ENCODE results near the gene ZNF143.
"Not testable (repeated sequence)": the region's sequence is repeated elsewhere in the genome, so short reads cannot be mapped to it uniquely, and the experiment has no call there.

Gene ZNF143

GRCh38 chr11:9528573-9529333 lies 67.9 kb downstream of the ZNF143 start:
- Histone ChIP-seq H3K36me3 (ENCODE audit: control insufficient read depth in 1 of 2, insufficient read depth in 2 of 2, low read length in 2 of 2) (peaks cover 0 to 13% of the 10 kb centered on the region in 2 donors), H3K4me3 (ENCODE audit: low read depth in 1 of 2, low read length in 2 of 2) (no peak overlapping the region), H3K27me3 (ENCODE audit: low read depth, low read length) (no peaks in the 10 kb centered on the region), H3K4me1 (ENCODE audit: control insufficient read depth in 1 of 2, insufficient read depth in 2 of 2, low read length in 2 of 2) (peaks cover 24 to 26% of the 10 kb centered on the region in 2 donors), H3K27ac (ENCODE audit: low read length) (no peak overlapping the region), H3K9me3 (ENCODE audit: control insufficient read depth in 1 of 2, low read length in 2 of 2) (no peaks in the 10 kb centered on the region)

GRCh38 chr11:9529334-9529650 lies 68.5 kb downstream of the ZNF143 start:
- Histone ChIP-seq H3K9me3 (ENCODE audit: control insufficient read depth in 1 of 2, low read length in 2 of 2) (no peaks in the 10 kb centered on the region), H3K27ac (ENCODE audit: low read length) (no peak overlapping the region), H3K36me3 (ENCODE audit: control insufficient read depth in 1 of 2, insufficient read depth in 2 of 2, low read length in 2 of 2) (peaks cover 0 to 13% of the 10 kb centered on the region in 2 donors), H3K4me1 (ENCODE audit: control insufficient read depth in 1 of 2, insufficient read depth in 2 of 2, low read length in 2 of 2) (peaks cover 24 to 26% of the 10 kb centered on the region in 2 donors), H3K27me3 (ENCODE audit: low read depth, low read length) (no peaks in the 10 kb centered on the region), H3K4me3 (ENCODE audit: low read depth in 1 of 2, low read length in 2 of 2) (no peak overlapping the region)

- Histone ChIP-seq H3K4me3 (ENCODE audit: low read depth in 1 of 2, low read length in 2 of 2) (no peak overlapping the region), H3K27ac (ENCODE audit: low read length) (no peak overlapping the region), H3K4me1 (ENCODE audit: control insufficient read depth in 1 of 2, insufficient read depth in 2 of 2, low read length in 2 of 2) (peaks cover 24 to 34% of the 10 kb centered on the region in 2 donors), H3K36me3 (ENCODE audit: control insufficient read depth in 1 of 2, insufficient read depth in 2 of 2, low read length in 2 of 2) (peaks cover 0 to 7% of the 10 kb centered on the region in 2 donors), H3K9me3 (ENCODE audit: control insufficient read depth in 1 of 2, low read length in 2 of 2) (no peaks in the 10 kb centered on the region), H3K27me3 (ENCODE audit: low read depth, low read length) (no peaks in the 10 kb centered on the region)
Observed at GRCh38 chr11:9530020-9530621, 69.3 kb downstream of the ZNF143 start.

- no peak overlapping the region for H3K4me3 ChIP-seq (ENCODE audit: low read depth in 1 of 2, low read length in 2 of 2)
- H3K9me3 ChIP-seq (ENCODE audit: control insufficient read depth in 1 of 2, low read length in 2 of 2), result no peaks in the 10 kb centered on the region
- H3K4me1 ChIP-seq (ENCODE audit: control insufficient read depth in 1 of 2, insufficient read depth in 2 of 2, low read length in 2 of 2), result peaks cover 24 to 35% of the 10 kb centered on the region in 2 donors
- H3K27ac ChIP-seq (ENCODE audit: low read length), result no peak overlapping the region
- no peaks in the 10 kb centered on the region for H3K27me3 ChIP-seq (ENCODE audit: low read depth, low read length)
- H3K36me3 ChIP-seq (ENCODE audit: control insufficient read depth in 1 of 2, insufficient read depth in 2 of 2, low read length in 2 of 2), result no peaks in the 10 kb centered on the region
Observed at GRCh38 chr11:9530901-9531625, 70.3 kb downstream of the ZNF143 start.

GRCh38 chr11:9533058-9533457 lies 72.2 kb downstream of the ZNF143 start:
- Histone ChIP-seq H3K27ac (ENCODE audit: low read length) (no peak overlapping the region), H3K27me3 (ENCODE audit: low read depth, low read length) (no peaks in the 10 kb centered on the region), H3K36me3 (ENCODE audit: control insufficient read depth in 1 of 2, insufficient read depth in 2 of 2, low read length in 2 of 2) (no peaks in the 10 kb centered on the region), H3K9me3 (ENCODE audit: control insufficient read depth in 1 of 2, low read length in 2 of 2) (no peaks in the 10 kb centered on the region), H3K4me3 (ENCODE audit: low read depth in 1 of 2, low read length in 2 of 2) (no peak overlapping the region), H3K4me1 (ENCODE audit: control insufficient read depth in 1 of 2, insufficient read depth in 2 of 2, low read length in 2 of 2) (peaks cover 17 to 23% of the 10 kb centered on the region in 2 donors)

- Histone ChIP-seq H3K4me1 (ENCODE audit: control insufficient read depth in 1 of 2, insufficient read depth in 2 of 2, low read length in 2 of 2) (peaks cover 12 to 23% of the 10 kb centered on the region in 2 donors), H3K27ac (ENCODE audit: low read length) (no peak overlapping the region)
Observed at GRCh38 chr11:9533736-9534473, 73.1 kb downstream of the ZNF143 start.

GRCh38 chr11:9535189-9535781 lies 74.5 kb downstream of the ZNF143 start:
- no peak overlapping the region for H3K4me3 ChIP-seq (ENCODE audit: low read depth in 1 of 2, low read length in 2 of 2)
- H3K27me3 ChIP-seq (ENCODE audit: low read depth, low read length), result no peaks in the 10 kb centered on the region
- H3K36me3 ChIP-seq (ENCODE audit: control insufficient read depth in 1 of 2, insufficient read depth in 2 of 2, low read length in 2 of 2), result no peaks in the 10 kb centered on the region
- peak overlapping the region; percentile 14 for H3K27ac ChIP-seq (ENCODE audit: low read length)
- no peaks in the 10 kb centered on the region for H3K9me3 ChIP-seq (ENCODE audit: control insufficient read depth in 1 of 2, low read length in 2 of 2)
- peaks cover 0 to 11% of the 10 kb centered on the region in 2 donors for H3K4me1 ChIP-seq (ENCODE audit: control insufficient read depth in 1 of 2, insufficient read depth in 2 of 2, low read length in 2 of 2)

More at GRCh38 chr11:9533736-9534473, 73.1 kb downstream of the ZNF143 start:
- Histone ChIP-seq H3K27me3 (ENCODE audit: low read depth, low read length) (no peaks in the 10 kb centered on the region), H3K4me3 (ENCODE audit: low read depth in 1 of 2, low read length in 2 of 2) (no peak overlapping the region), H3K9me3 (ENCODE audit: control insufficient read depth in 1 of 2, low read length in 2 of 2) (no peaks in the 10 kb centered on the region), H3K36me3 (ENCODE audit: control insufficient read depth in 1 of 2, insufficient read depth in 2 of 2, low read length in 2 of 2) (no peaks in the 10 kb centered on the region)

GRCh38 chr11:9538548-9538947 lies 77.7 kb downstream of the ZNF143 start:
- Histone ChIP-seq H3K27me3 (ENCODE audit: low read depth, low read length) (no peaks in the 10 kb centered on the region), H3K4me3 (ENCODE audit: low read depth in 1 of 2, low read length in 2 of 2) (no peak overlapping the region), H3K27ac (ENCODE audit: low read length) (no peak overlapping the region), H3K9me3 (ENCODE audit: control insufficient read depth in 1 of 2, low read length in 2 of 2) (no peaks in the 10 kb centered on the region), H3K4me1 (ENCODE audit: control insufficient read depth in 1 of 2, insufficient read depth in 2 of 2, low read length in 2 of 2) (peaks cover 0 to 9% of the 10 kb centered on the region in 2 donors), H3K36me3 (ENCODE audit: control insufficient read depth in 1 of 2, insufficient read depth in 2 of 2, low read length in 2 of 2) (no peaks in the 10 kb centered on the region)

- not testable (repeated sequence) for H3K27me3 ChIP-seq (ENCODE audit: low read depth, low read length); H3K4me1 ChIP-seq (ENCODE audit: control insufficient read depth in 1 of 2, insufficient read depth in 2 of 2, low read length in 2 of 2); H3K36me3 ChIP-seq (ENCODE audit: control insufficient read depth in 1 of 2, insufficient read depth in 2 of 2, low read length in 2 of 2); H3K4me3 ChIP-seq (ENCODE audit: low read depth in 1 of 2, low read length in 2 of 2); H3K27ac ChIP-seq (ENCODE audit: low read length); H3K9me3 ChIP-seq (ENCODE audit: control insufficient read depth in 1 of 2, low read length in 2 of 2)
Observed at GRCh38 chr11:9549216-9549615, 88.4 kb downstream of the ZNF143 start.

- Histone ChIP-seq H3K27ac (ENCODE audit: low read length) (no peak overlapping the region), H3K36me3 (ENCODE audit: control insufficient read depth in 1 of 2, insufficient read depth in 2 of 2, low read length in 2 of 2) (no peaks in the 10 kb centered on the region), H3K4me1 (ENCODE audit: control insufficient read depth in 1 of 2, insufficient read depth in 2 of 2, low read length in 2 of 2) (no peaks in the 10 kb centered on the region), H3K9me3 (ENCODE audit: control insufficient read depth in 1 of 2, low read length in 2 of 2) (no peaks in the 10 kb centered on the region), H3K4me3 (ENCODE audit: low read depth in 1 of 2, low read length in 2 of 2) (no peak overlapping the region), H3K27me3 (ENCODE audit: low read depth, low read length) (no peaks in the 10 kb centered on the region)
Observed at GRCh38 chr11:9550191-9550628, 89.4 kb downstream of the ZNF143 start.
